ENCODE measurements around the gene PHACTR1.
A peak's percentile ranks its signal among the peaks of the same experiment; 100 is the strongest.

Gene PHACTR1

DNA sequence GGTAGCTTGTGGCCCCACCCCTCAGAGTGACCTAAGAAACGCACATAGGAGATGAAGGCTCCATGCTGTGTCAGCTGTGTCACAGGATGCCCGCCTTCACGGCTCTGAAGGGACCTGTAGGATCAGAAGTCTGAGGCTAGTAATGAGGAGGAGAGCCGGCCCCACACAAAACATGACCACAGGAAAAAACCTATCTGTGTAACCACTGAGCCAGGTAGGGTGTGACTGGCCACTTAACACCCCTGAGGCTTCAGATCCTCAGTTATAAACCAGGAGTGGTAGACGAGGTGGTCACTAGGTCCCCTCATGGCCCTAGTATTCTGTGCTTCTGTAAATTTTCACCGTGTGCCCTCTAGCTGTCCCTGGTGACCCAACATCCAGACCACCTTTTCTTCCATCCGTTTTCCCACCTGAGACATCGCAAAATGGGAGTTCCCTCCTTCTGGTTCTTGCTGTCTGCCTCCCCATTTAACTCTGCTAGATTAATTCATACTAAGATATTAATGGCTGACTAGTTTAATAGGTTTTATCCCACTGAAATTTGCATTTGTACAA, 558.9 kb downstream of the PHACTR1 start:
- no peak for DNase-seq (ENCODE audit: low read depth)
- H3K4me3 ChIP-seq (ENCODE audit: control insufficient read depth, low read depth, low read length): no peak overlapping the region
- TF ChIP-seq, protein P1, sequence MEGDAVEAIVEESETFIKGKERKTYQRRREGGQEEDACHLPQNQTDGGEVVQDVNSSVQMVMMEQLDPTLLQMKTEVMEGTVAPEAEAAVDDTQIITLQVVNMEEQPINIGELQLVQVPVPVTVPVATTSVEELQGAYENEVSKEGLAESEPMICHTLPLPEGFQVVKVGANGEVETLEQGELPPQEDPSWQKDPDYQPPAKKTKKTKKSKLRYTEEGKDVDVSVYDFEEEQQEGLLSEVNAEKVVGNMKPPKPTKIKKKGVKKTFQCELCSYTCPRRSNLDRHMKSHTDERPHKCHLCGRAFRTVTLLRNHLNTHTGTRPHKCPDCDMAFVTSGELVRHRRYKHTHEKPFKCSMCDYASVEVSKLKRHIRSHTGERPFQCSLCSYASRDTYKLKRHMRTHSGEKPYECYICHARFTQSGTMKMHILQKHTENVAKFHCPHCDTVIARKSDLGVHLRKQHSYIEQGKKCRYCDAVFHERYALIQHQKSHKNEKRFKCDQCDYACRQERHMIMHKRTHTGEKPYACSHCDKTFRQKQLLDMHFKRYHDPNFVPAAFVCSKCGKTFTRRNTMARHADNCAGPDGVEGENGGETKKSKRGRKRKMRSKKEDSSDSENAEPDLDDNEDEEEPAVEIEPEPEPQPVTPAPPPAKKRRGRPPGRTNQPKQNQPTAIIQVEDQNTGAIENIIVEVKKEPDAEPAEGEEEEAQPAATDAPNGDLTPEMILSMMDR (IDR thresholded peaks at IDR 0.05; ENCODE audit: control insufficient read depth, insufficient read depth, low read depth, low read length, missing control alignments): no peak

DNA sequence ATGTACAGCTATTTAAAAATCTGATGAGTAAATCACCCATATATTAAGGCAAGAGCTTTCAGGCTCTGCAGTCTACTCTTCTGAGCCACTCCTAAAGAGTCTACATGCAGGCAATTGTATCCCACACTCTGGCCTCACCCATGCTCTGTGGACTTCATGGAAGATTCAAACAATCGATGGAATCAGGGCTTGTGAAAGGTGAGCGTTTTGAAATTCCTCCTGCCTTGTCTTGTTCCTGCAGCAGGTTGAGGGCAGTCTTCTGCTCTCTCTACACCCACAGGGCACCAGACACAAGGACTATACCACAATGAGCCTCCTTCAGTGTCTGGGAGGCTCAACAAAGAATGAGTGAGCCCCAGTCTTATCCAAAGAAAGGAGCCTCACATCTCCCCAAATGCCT, 560.7 kb downstream of the PHACTR1 start:
- TF ChIP-seq, protein P1 (IDR thresholded peaks at IDR 0.05; ENCODE audit: control insufficient read depth, insufficient read depth, low read depth, low read length, missing control alignments): no peak
- no peak for DNase-seq (ENCODE audit: low read depth)
- H3K4me3 ChIP-seq (ENCODE audit: control insufficient read depth, low read depth, low read length): no peak overlapping the region

DNA sequence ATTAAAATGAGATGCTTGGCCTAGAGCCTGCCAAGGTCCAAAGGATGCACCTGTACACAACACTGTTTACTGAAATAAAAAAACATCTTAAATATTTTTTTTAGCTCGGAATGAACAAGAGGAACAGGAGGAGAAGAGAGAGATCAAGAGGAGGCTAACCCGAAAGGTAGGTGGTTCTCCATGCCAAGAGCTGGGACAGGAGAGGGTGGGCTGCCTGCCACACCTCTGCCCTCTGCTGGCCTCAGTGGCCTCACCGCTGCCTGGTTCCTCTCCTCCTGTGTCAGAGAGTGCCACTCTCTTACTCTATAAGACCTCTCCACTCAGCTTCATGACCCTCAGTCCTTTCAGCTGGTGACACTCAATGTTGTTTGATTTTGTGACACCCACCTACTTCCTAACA, 561.6 kb downstream of the PHACTR1 start:
- no peak for DNase-seq (ENCODE audit: low read depth)

DNA sequence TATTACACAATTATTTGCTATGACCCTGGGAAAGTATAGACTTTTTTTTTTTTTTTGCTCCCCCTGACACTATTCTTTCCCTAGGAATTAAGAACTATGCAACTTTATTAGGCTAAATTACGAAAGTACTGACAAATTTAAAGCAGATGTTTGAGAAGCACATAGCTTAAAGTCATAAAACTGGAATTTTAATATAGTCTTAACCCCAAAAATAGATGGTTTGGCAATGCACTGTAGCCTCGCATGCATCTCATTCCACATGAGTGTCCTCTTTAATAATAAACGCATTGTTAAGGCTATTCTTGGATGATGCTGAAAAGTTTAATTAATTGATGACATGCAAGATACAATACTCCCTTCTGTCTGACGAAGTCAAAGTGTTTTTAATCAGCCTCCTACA, 562.4 kb downstream of the PHACTR1 start:
- H3K4me3 ChIP-seq (ENCODE audit: control insufficient read depth, low read depth, low read length): no peak overlapping the region
- DNase-seq (ENCODE audit: low read depth): peak; percentile 95
- TF ChIP-seq, protein P1 (IDR thresholded peaks at IDR 0.05; ENCODE audit: control insufficient read depth, insufficient read depth, low read depth, low read length, missing control alignments): no peak

More for the DNA sequence above, 561.6 kb downstream of the PHACTR1 start:
- no peak overlapping the region for H3K4me3 ChIP-seq (ENCODE audit: control insufficient read depth, low read depth, low read length)
- TF ChIP-seq, protein P1 (IDR thresholded peaks at IDR 0.05; ENCODE audit: control insufficient read depth, insufficient read depth, low read depth, low read length, missing control alignments): no peak

DNA sequence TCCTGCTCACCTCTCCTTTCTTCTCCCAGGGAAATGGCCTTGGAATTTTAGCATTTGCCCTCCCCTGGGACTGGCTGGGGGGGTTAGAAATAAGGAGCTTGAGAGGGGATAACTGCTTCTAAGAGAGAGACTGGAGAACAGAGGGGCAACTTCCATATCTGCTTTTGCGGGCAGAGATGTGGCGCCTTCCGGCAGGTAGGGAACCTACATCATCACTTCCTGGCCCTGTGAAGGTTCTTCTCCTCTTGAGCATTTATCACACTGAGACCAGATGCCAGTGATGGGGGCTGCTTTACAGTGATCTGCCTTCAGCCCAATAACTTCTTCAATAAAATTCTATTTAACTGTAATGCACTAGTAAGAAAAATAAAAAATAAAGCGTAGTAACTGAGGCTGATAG, 563.7 kb downstream of the PHACTR1 start:
- H3K4me3 ChIP-seq (ENCODE audit: control insufficient read depth, low read depth, low read length): no peak overlapping the region
- DNase-seq (ENCODE audit: low read depth): no peak
- TF ChIP-seq, protein P1 (IDR thresholded peaks at IDR 0.05; ENCODE audit: control insufficient read depth, insufficient read depth, low read depth, low read length, missing control alignments): no peak

DNA sequence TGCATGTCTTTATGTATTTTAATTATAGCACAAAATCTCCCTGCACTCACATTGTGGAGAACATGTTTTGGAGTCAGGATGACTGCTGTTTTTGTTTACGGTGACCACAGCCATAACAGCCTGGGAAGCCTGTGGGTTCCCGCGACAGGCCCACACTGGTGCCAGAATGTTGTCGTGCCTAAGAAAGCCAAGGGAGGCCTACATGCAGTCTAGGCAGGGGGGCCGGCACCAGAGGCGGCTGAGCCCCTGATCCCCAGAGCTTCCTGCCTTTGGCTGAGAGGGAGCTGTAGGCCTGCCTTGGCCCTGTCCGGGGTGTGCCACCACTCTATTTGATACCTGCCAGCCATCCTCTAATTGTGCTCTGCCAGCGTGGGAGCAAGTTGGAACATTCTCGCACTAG, 565.1 kb downstream of the PHACTR1 start:
- TF ChIP-seq, protein P1 (IDR thresholded peaks at IDR 0.05; ENCODE audit: control insufficient read depth, insufficient read depth, low read depth, low read length, missing control alignments): no peak
- H3K4me3 ChIP-seq (ENCODE audit: control insufficient read depth, low read depth, low read length): no peak overlapping the region
- no peak for DNase-seq (ENCODE audit: low read depth)

Measured in AG09309 (cell line).